ENCODE measurements around the gene EXOC4.

Gene EXOC4

DNA sequence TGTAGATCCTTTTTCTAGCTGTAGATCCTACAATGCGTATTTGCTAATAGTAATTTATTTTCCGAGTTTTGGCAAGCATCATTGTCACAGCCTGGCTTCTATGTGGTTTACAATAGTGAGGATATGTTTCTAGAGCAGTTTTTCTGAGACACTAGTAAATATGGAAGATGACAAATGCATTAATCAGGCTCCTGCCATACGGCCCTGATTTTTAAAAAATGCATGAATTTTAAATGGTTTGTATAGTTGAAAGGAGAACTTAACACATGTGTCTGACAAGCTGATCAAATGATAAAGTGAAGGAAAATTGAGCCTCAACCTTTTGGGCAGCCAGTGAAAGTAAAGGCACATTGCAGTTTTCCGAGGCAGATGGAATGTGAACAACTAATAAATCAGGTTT is 354.1 kb downstream of the EXOC4 start:
- Histone ChIP-seq H3K4me1 (ENCODE audit: control insufficient read depth, insufficient read depth, low read length, poor library complexity, severe bottlenecking) (no peaks in the 10 kb centered on the region), H3K9me3 (ENCODE audit: control insufficient read depth, low read length) (no peaks in the 10 kb centered on the region), H3K4me3 (ENCODE audit: extremely low read depth, insufficient read depth, low read length, poor library complexity, severe bottlenecking) (no peak overlapping the region), H3K36me3 (ENCODE audit: control insufficient read depth, insufficient read depth, low read length) (no peaks in the 10 kb centered on the region), H3K27ac (ENCODE audit: low read depth, low read length, severe bottlenecking) (no peak overlapping the region)
- 88 to 98% methylated on average over 1 to 4 of the region's 4 CpGs for WGBS, 2 experiments (ENCODE audit: insufficient coverage in 2 of 2)

DNA sequence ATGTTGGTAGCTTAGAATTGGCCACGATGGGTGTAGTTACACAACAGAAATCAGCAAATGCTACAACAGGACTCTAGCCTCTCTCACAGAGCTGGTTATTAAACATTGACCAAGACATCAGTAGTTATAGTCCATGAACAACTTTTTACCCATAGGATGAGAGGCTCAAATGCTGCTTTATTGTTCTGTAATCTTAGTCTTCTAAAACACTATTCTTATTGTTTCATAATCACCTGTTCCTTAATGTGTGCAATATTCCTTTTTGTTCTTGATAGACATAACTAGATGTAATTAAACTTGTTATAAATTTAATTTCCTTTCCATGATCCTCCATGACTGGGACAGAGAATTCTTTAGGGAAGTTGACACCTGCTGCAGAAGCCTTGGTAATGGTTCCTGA is 356.9 kb downstream of the EXOC4 start:
- Histone ChIP-seq H3K4me1 (ENCODE audit: control insufficient read depth, insufficient read depth, low read length, poor library complexity, severe bottlenecking) (peaks cover 7% of the 10 kb centered on the region), H3K27ac (ENCODE audit: low read depth, low read length, severe bottlenecking) (no peak overlapping the region), H3K4me3 (ENCODE audit: extremely low read depth, insufficient read depth, low read length, poor library complexity, severe bottlenecking) (no peak overlapping the region), H3K36me3 (ENCODE audit: control insufficient read depth, insufficient read depth, low read length) (no peaks in the 10 kb centered on the region), H3K9me3 (ENCODE audit: control insufficient read depth, low read length) (no peaks in the 10 kb centered on the region)
- 100% methylated on average over 1 of the region's 1 CpG for WGBS, 2 experiments (ENCODE audit: insufficient coverage in 2 of 2)

GRCh38 chr7:133611955-133612354 is 359.1 kb downstream of the EXOC4 start:
- H3K4me1 ChIP-seq (ENCODE audit: control insufficient read depth, insufficient read depth, low read length, poor library complexity, severe bottlenecking): peaks cover 7% of the 10 kb centered on the region

DNA sequence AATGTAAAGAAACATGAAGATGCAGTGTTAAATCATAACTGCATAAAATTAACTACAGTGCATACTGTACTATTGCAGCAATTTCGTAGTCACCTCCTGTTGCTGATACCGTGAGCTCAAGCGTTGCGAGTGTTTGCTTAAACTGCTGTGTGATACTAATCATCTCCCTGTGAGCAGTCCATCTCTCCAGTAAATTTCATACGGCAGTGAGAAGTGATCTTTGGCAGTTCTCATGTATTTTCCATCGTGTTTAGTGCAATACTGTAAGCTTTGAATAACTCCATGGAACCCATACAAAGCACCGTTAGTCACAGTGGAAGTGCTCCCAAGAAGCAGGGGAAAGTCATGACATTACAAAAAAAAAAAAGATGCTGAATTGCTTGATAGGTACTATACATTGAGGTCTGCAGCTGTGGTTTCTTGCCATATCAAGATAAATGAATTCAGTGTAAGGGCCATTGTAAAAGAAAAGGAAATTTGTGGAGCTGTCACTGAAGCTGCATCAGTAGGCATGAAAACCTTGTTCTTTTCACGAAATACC is 360.4 kb downstream of the EXOC4 start:
- WGBS, 2 experiments (ENCODE audit: insufficient coverage in 2 of 2): 94 to 96% methylated on average over 6 of the region's 8 CpGs
- Histone ChIP-seq H3K27ac (ENCODE audit: low read depth, low read length, severe bottlenecking) (no peak overlapping the region), H3K4me3 (ENCODE audit: extremely low read depth, insufficient read depth, low read length, poor library complexity, severe bottlenecking) (no peak overlapping the region), H3K36me3 (ENCODE audit: control insufficient read depth, insufficient read depth, low read length) (no peaks in the 10 kb centered on the region), H3K9me3 (ENCODE audit: control insufficient read depth, low read length) (no peaks in the 10 kb centered on the region), H3K4me1 (ENCODE audit: control insufficient read depth, insufficient read depth, low read length, poor library complexity, severe bottlenecking) (peaks cover 7% of the 10 kb centered on the region)

More at GRCh38 chr7:133611955-133612354, 359.1 kb downstream of the EXOC4 start:
- Histone ChIP-seq H3K27ac (ENCODE audit: low read depth, low read length, severe bottlenecking) (no peak overlapping the region), H3K9me3 (ENCODE audit: control insufficient read depth, low read length) (no peaks in the 10 kb centered on the region), H3K36me3 (ENCODE audit: control insufficient read depth, insufficient read depth, low read length) (no peaks in the 10 kb centered on the region), H3K4me3 (ENCODE audit: extremely low read depth, insufficient read depth, low read length, poor library complexity, severe bottlenecking) (no peak overlapping the region)

- peaks cover 7% of the 10 kb centered on the region for H3K4me1 ChIP-seq (ENCODE audit: control insufficient read depth, insufficient read depth, low read length, poor library complexity, severe bottlenecking)
- H3K9me3 ChIP-seq (ENCODE audit: control insufficient read depth, low read length): no peaks in the 10 kb centered on the region
- 80 to 100% methylated on average over 1 of the region's 2 CpGs for WGBS, 2 experiments (ENCODE audit: insufficient coverage in 2 of 2)
- H3K36me3 ChIP-seq (ENCODE audit: control insufficient read depth, insufficient read depth, low read length): no peaks in the 10 kb centered on the region
- peak overlapping the region; percentile 48 for H3K27ac ChIP-seq (ENCODE audit: low read depth, low read length, severe bottlenecking)
- no peak overlapping the region for H3K4me3 ChIP-seq (ENCODE audit: extremely low read depth, insufficient read depth, low read length, poor library complexity, severe bottlenecking)
Observed at GRCh38 chr7:133614251-133614650, 361.4 kb downstream of the EXOC4 start.

DNA sequence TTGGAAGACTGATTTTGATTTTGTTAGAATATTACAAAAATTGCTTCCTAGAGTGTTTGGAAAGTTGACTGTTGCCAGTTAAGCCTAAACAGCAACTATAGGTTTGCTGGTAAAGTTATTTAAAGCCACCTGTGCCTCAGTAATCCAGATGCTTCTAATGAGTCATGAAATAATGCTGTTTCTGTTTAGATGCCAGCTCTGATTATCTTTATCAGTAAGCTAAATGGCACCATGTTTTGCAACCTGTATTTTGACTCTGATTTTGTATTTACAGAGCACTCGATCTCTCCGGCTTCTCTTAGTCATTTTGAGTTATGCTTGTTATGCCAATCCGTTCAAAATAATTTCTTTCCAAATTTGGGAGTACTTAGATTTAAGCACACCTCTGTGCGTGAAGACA is 366.1 kb downstream of the EXOC4 start:
- Histone ChIP-seq H3K27ac (ENCODE audit: low read depth, low read length, severe bottlenecking) (no peak overlapping the region), H3K9me3 (ENCODE audit: control insufficient read depth, low read length) (no peaks in the 10 kb centered on the region), H3K36me3 (ENCODE audit: control insufficient read depth, insufficient read depth, low read length) (no peaks in the 10 kb centered on the region), H3K4me1 (ENCODE audit: control insufficient read depth, insufficient read depth, low read length, poor library complexity, severe bottlenecking) (peaks cover 6% of the 10 kb centered on the region), H3K4me3 (ENCODE audit: extremely low read depth, insufficient read depth, low read length, poor library complexity, severe bottlenecking) (no peak overlapping the region)
- 96 to 100% methylated on average over 1 to 4 of the region's 4 CpGs for WGBS, 2 experiments (ENCODE audit: insufficient coverage in 2 of 2)

DNA sequence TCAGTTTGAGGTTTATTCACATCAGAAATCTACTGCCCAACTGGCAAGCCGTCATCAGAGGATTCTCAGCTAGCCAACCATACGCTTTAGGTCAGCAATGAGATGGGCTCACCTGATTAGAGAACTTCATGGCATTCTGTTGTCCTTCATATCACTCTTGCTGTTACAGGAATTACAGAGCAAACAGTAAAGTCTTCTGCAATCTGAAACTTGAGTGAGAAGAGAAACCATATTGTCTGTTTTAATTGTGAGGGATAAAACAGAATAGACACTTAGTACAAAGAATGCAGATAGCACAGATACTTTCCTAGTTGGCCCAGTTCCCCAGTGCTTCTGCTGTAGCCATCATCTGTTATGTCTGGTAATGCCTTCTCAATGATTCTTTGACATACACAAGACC is 366.6 kb downstream of the EXOC4 start:
- Histone ChIP-seq H3K9me3 (ENCODE audit: control insufficient read depth, low read length) (no peaks in the 10 kb centered on the region), H3K27ac (ENCODE audit: low read depth, low read length, severe bottlenecking) (no peak overlapping the region), H3K36me3 (ENCODE audit: control insufficient read depth, insufficient read depth, low read length) (no peaks in the 10 kb centered on the region), H3K4me3 (ENCODE audit: extremely low read depth, insufficient read depth, low read length, poor library complexity, severe bottlenecking) (no peak overlapping the region), H3K4me1 (ENCODE audit: control insufficient read depth, insufficient read depth, low read length, poor library complexity, severe bottlenecking) (peaks cover under 1% of the 10 kb centered on the region)
- 86 to 94% methylated on average over 2 of the region's 2 CpGs for WGBS, 2 experiments (ENCODE audit: insufficient coverage in 2 of 2)

- no peak overlapping the region for H3K27ac ChIP-seq (ENCODE audit: low read depth, low read length, severe bottlenecking)
- no CpG with 5 or more reads among the region's 1 CpG for WGBS, 2 experiments (ENCODE audit: insufficient coverage in 2 of 2)
- no peaks in the 10 kb centered on the region for H3K36me3 ChIP-seq (ENCODE audit: control insufficient read depth, insufficient read depth, low read length)
Observed at GRCh38 chr7:133623721-133624120, 370.8 kb downstream of the EXOC4 start.

DNA sequence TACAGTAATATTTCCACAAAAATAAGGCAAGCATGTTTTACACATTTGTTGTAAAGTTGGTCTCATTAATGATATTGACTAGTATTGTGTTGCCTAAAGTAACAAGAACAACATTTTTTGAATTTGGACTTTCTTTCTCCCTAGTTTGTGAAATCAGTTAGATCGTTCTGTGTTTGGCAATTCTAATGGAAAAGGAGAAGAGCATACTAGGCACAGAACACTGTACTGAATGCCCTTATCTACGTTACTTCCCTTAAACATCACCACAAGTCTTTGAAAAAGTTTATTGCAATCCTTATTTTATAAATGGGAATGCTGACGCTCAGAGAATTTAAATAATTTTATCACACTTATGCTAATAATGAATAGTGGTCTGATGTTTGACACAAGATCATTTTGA is 372.2 kb downstream of the EXOC4 start:
- H3K27ac ChIP-seq (ENCODE audit: low read depth, low read length, severe bottlenecking): no peak overlapping the region
- no peaks in the 10 kb centered on the region for H3K4me1 ChIP-seq (ENCODE audit: control insufficient read depth, insufficient read depth, low read length, poor library complexity, severe bottlenecking)
- WGBS, 2 experiments (ENCODE audit: insufficient coverage in 2 of 2): 67% methylated on average over 1 of the region's 3 CpGs; no CpG with 5 or more reads in 1 of the 2 experiments
- no peaks in the 10 kb centered on the region for H3K9me3 ChIP-seq (ENCODE audit: control insufficient read depth, low read length)
- H3K4me3 ChIP-seq (ENCODE audit: extremely low read depth, insufficient read depth, low read length, poor library complexity, severe bottlenecking): no peak overlapping the region
- H3K36me3 ChIP-seq (ENCODE audit: control insufficient read depth, insufficient read depth, low read length): no peaks in the 10 kb centered on the region

More at GRCh38 chr7:133623721-133624120, 370.8 kb downstream of the EXOC4 start:
- Histone ChIP-seq H3K9me3 (ENCODE audit: control insufficient read depth, low read length) (no peaks in the 10 kb centered on the region), H3K4me3 (ENCODE audit: extremely low read depth, insufficient read depth, low read length, poor library complexity, severe bottlenecking) (no peak overlapping the region), H3K4me1 (ENCODE audit: control insufficient read depth, insufficient read depth, low read length, poor library complexity, severe bottlenecking) (no peaks in the 10 kb centered on the region)

DNA sequence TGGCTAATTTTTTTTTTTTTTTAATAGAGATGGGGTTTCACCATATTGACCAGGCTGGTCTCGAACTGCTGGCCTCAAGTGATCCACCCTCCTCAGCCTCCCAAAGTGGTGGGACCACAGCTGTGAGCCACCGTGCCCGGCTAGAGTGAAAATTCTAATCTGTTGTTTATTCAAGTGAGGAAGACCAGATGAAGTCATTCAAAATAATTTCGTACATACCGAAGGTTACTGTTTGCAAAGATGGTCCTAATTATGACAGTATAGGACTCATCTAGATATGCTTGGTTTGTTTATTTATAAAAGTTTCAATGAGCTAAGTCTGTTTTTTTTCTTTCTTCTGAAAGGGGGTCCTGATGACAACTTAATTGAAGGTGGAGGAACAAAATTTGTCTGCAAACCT is 376.8 kb downstream of the EXOC4 start:
- H3K27ac ChIP-seq (ENCODE audit: low read depth, low read length, severe bottlenecking): no peak overlapping the region
- H3K4me1 ChIP-seq (ENCODE audit: control insufficient read depth, insufficient read depth, low read length, poor library complexity, severe bottlenecking): no peaks in the 10 kb centered on the region
- H3K36me3 ChIP-seq (ENCODE audit: control insufficient read depth, insufficient read depth, low read length): no peaks in the 10 kb centered on the region
- H3K4me3 ChIP-seq (ENCODE audit: extremely low read depth, insufficient read depth, low read length, poor library complexity, severe bottlenecking): no peak overlapping the region
- no peaks in the 10 kb centered on the region for H3K9me3 ChIP-seq (ENCODE audit: control insufficient read depth, low read length)
- WGBS, 2 experiments (ENCODE audit: insufficient coverage in 2 of 2): 52 to 94% methylated on average over 3 of the region's 5 CpGs

DNA sequence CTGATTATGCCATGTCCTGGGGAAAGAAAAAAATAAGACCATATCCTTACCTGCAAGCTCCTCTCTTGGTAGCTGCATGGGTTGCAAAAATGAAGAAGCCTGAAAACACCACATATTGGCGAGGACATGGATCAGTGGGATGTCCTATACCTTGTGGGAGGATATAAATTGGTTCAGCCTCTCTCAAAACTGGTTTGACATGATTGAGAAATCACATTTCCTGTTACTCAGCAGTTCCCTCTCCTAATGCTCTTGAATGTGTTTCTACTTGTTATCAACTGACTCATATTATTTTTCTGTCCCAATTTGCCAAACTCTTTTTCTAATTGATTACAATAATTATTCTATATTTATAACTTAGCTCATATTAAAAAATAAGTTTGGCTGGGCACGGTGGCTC is 380.2 kb downstream of the EXOC4 start:
- no peak overlapping the region for H3K4me3 ChIP-seq (ENCODE audit: extremely low read depth, insufficient read depth, low read length, poor library complexity, severe bottlenecking)
- no CpG with 5 or more reads among the region's 2 CpGs for WGBS, 2 experiments (ENCODE audit: insufficient coverage in 2 of 2)
- no peak overlapping the region for H3K27ac ChIP-seq (ENCODE audit: low read depth, low read length, severe bottlenecking)
- H3K9me3 ChIP-seq (ENCODE audit: control insufficient read depth, low read length): no peaks in the 10 kb centered on the region
- H3K36me3 ChIP-seq (ENCODE audit: control insufficient read depth, insufficient read depth, low read length): no peaks in the 10 kb centered on the region
- H3K4me1 ChIP-seq (ENCODE audit: control insufficient read depth, insufficient read depth, low read length, poor library complexity, severe bottlenecking): no peaks in the 10 kb centered on the region
